Sigmoid colon (tissue), 4 donors: ENCODE data around the gene DNAJC5.

Experiments
- CTCF ChIP-seq, 4 experiments: fragments of 450-650 bp in 3 of 4; fragments of 200-600 bp in 1 of 4; IDR thresholded peaks; one replicate each; pipeline ENCODE4 v1.5.1; 2016 to 2019; ENCODE audit warnings: antibody characterized with exemption in 4 of 4, mild to moderate bottlenecking in 3 of 4, moderate library complexity in 2 of 4
- EP300 ChIP-seq, 4 donors: sonication (generic); formaldehyde crosslinking; IDR thresholded peaks; one replicate each; pipeline ENCODE4 v1.6.1; 2017; ENCODE audit warnings: antibody characterized with exemption in 4 of 4
- POLR2A ChIP-seq, 2 donors: fragments of 450-650 bp; IDR thresholded peaks; one replicate each; pipeline ENCODE4 v1.6.1; 2016; ENCODE audit warnings: antibody characterized with exemption in 2 of 2, mild to moderate bottlenecking in 2 of 2, moderate library complexity in 2 of 2
- POLR2AphosphoS5 ChIP-seq, 4 donors: sonication (generic); formaldehyde crosslinking; IDR thresholded peaks; one replicate each; pipeline ENCODE4 v1.6.1; 2017; ENCODE audit warnings: antibody characterized with exemption in 4 of 4

GRCh38 chr20:63958964-63959698 is 64.2 kb downstream of the DNAJC5 start:
- TF ChIP-seq CTCF (IDR thresholded peaks at IDR 0.05) (no peak), POLR2AphosphoS5 (IDR thresholded peaks at IDR 0.05) (no peak), EP300 (IDR thresholded peaks at IDR 0.05) (no peak), POLR2A (IDR thresholded peaks at IDR 0.05) (no peak)
